Astrocyte (in vitro differentiated cells and primary cell): ENCODE data around the gene HECW1. TPM values are rescaled to one million over a fixed set of nuclear protein-coding genes. Genes with fewer than 3 reads are reported as not detected.

ENCODE experiments used
- DNase-seq: peaks from one replicate; pipeline ENCODE4 v3.0.0-alpha.2; 2010; ENCODE audit warnings: low read depth
- FAIRE-seq: peaks from 2 replicates; lab custom pipeline; 2011; peaks lifted over from hg19 to GRCh38; lab: Jason Lieb, UNC
- H2AFZ ChIP-seq: 2 replicates; pipeline ENCODE4 v1.6.0; 2012; ENCODE audit warnings: low read depth, low read length, inconsistent platforms
- H3K27ac ChIP-seq: 2 replicates; pipeline ENCODE4 v1.5.1; 2011; ENCODE audit warnings: low read depth, low read length, inconsistent platforms
- H3K27me3 ChIP-seq: 2 replicates; pipeline ENCODE4 v1.6.0; 2011; ENCODE audit warnings: low read length, inconsistent platforms; ENCODE audit not compliant: insufficient read depth
- H3K36me3 ChIP-seq: 2 replicates; pipeline ENCODE4 v1.5.1; 2011; ENCODE audit warnings: low read length, inconsistent platforms; ENCODE audit not compliant: insufficient read depth
- H3K4me1 ChIP-seq: 2 replicates; pipeline ENCODE4 v1.5.1; 2011; ENCODE audit warnings: low read length, inconsistent platforms; ENCODE audit not compliant: insufficient read depth
- H3K4me2 ChIP-seq: 2 replicates; pipeline ENCODE4 v1.6.0; 2012; ENCODE audit warnings: low read length, inconsistent platforms
- H3K4me3 ChIP-seq: 2 replicates; pipeline ENCODE4 v1.5.1; 2011; ENCODE audit warnings: low read depth, mild to moderate bottlenecking, low read length, inconsistent platforms; ENCODE audit not compliant: insufficient read depth
- H3K79me2 ChIP-seq: 2 replicates; pipeline ENCODE4 v1.6.0; 2012; ENCODE audit warnings: mild to moderate bottlenecking, low read length, inconsistent platforms; ENCODE audit not compliant: insufficient read depth
- H3K9ac ChIP-seq: 2 replicates; pipeline ENCODE4 v1.6.0; 2012; ENCODE audit warnings: mild to moderate bottlenecking, low read length, inconsistent platforms
- H3K9me3 ChIP-seq: 2 replicates; pipeline ENCODE4 v1.5.1; 2012; ENCODE audit warnings: low read depth, mild to moderate bottlenecking, low read length, inconsistent platforms; ENCODE audit not compliant: insufficient read depth
- H4K20me1 ChIP-seq: 2 replicates; pipeline ENCODE4 v1.6.0; 2012; ENCODE audit warnings: low read length, inconsistent platforms; ENCODE audit not compliant: insufficient read depth
- H3K27ac Mint-ChIP-seq: one replicate; pipeline ENCODE4 v1.8.0; 2021; ENCODE audit warnings: mild to moderate bottlenecking, mixed read lengths; ENCODE audit not compliant: unreplicated experiment
- H3K27me3 Mint-ChIP-seq: one replicate; pipeline ENCODE4 v1.8.0; 2021; ENCODE audit warnings: low read depth, mixed read lengths; ENCODE audit not compliant: unreplicated experiment
- H3K36me3 Mint-ChIP-seq: one replicate; pipeline ENCODE4 v1.8.0; 2021; ENCODE audit warnings: low read depth, mixed read lengths; ENCODE audit not compliant: unreplicated experiment
- H3K4me1 Mint-ChIP-seq: one replicate; pipeline ENCODE4 v1.8.0; 2021; ENCODE audit warnings: low read depth, mixed read lengths; ENCODE audit not compliant: unreplicated experiment
- H3K4me3 Mint-ChIP-seq: one replicate; pipeline ENCODE4 v1.8.0; 2021; ENCODE audit warnings: mild to moderate bottlenecking, moderate library complexity, mixed read lengths; ENCODE audit not compliant: unreplicated experiment
- H3K9me3 Mint-ChIP-seq: one replicate; pipeline ENCODE4 v1.8.0; 2021; ENCODE audit warnings: mild to moderate bottlenecking, mixed read lengths; ENCODE audit not compliant: unreplicated experiment
- CTCF ChIP-seq: IDR thresholded peaks from 2 replicates; pipeline ENCODE4 v1.5.1; 2011; ENCODE audit warnings: low read depth, mild to moderate bottlenecking, inconsistent platforms, low read length, moderate library complexity; ENCODE audit not compliant: insufficient read depth
- EZH2 ChIP-seq: IDR thresholded peaks from 2 replicates; pipeline ENCODE4 v1.6.1; 2012; ENCODE audit warnings: mild to moderate bottlenecking, low read length, inconsistent platforms; ENCODE audit not compliant: insufficient read depth
- microRNA-seq: library from miRNA; unstranded; fragments of <30 nt; microRNA quantifications from one replicate; pipeline ENCODE4 v1.2.0, GENCODE V29; 2020
- total RNA-seq: library from RNA; stranded (reverse); gene quantifications from 2 replicates; pipeline ENCODE4 v1.2.1, GENCODE V29; 2021

HECW1 gene
- total RNA-seq, 1 donor from 2014 or later, result 3.3 TPM

- Mint-ChIP-seq H3K27ac (peak overlapping the region; percentile 66), H3K9me3 (no peaks in the 10 kb centered on the region), H3K4me1 (peaks cover 14% of the 10 kb centered on the region), H3K4me3 (no peak overlapping the region), H3K36me3 (peaks cover 22% of the 10 kb centered on the region), H3K27me3 (no peaks in the 10 kb centered on the region)
- peak overlapping the region; percentile 51 for H3K27ac ChIP-seq
- H3K4me3 ChIP-seq, result no peak overlapping the region
- H4K20me1 ChIP-seq, result peaks cover 69% of the 10 kb centered on the region
- no peak overlapping the region for H2AFZ ChIP-seq
- no peaks in the 10 kb centered on the region for H3K9me3 ChIP-seq
- peak; percentile 45 for FAIRE-seq
- peaks cover 20% of the 10 kb centered on the region for H3K4me1 ChIP-seq
- peaks cover 41% of the 10 kb centered on the region for H3K36me3 ChIP-seq
- no peak for TF ChIP-seq EZH2
- TF ChIP-seq CTCF, result no peak
- H3K79me2 ChIP-seq, result peaks cover 89% of the 10 kb centered on the region
- peak overlapping the region; percentile 68 for H3K4me2 ChIP-seq
- peak; percentile 75 for DNase-seq
- H3K27me3 ChIP-seq, result no peaks in the 10 kb centered on the region
- peak overlapping the region; percentile 1 for H3K9ac ChIP-seq
Observed at GRCh38 chr7:43612599-43613589, 500.4 kb downstream of the HECW1 start.

Small RNA genes within 50 kb of the gene (microRNA-seq; reads per million reads assigned to microRNA genes)
- 3.8 reads per million, percentile 14 among the genes with 10 or more reads in this experiment for gene MIR3943

Other genes starting within 250 kb of the HECW1 start
- gene C7orf25, start 200.6 kb upstream of the HECW1 start, total RNA-seq, result 8.5 and 8.8 TPM in 2 replicates
- gene PSMA2, start 180.5 kb upstream of the HECW1 start, total RNA-seq, result 106 and 119 TPM in 2 replicates
- gene MRPL32, start 180.3 kb upstream of the HECW1 start, total RNA-seq, result 64.4 and 71.2 TPM in 2 replicates